HUES48 (cell line): ENCODE results near the gene PNMA6A.
"Not testable (repeated sequence)": the region's sequence is repeated elsewhere in the genome, so short reads cannot be mapped to it uniquely, and the experiment has no call there.

Experiments used
- H3K27ac ChIP-seq: one replicate; pipeline ENCODE4 v1.7.0; 2013; ENCODE audit warnings: low read depth, low read length, inconsistent platforms
- H3K27me3 ChIP-seq: 2 replicates; pipeline ENCODE4 v1.6.1; 2013; ENCODE audit warnings: mild to moderate bottlenecking, low read length; ENCODE audit not compliant: control insufficient read depth, insufficient read depth
- H3K36me3 ChIP-seq: 2 replicates; pipeline ENCODE4 v1.6.1; 2013; ENCODE audit warnings: low read length; ENCODE audit not compliant: control insufficient read depth, insufficient read depth
- H3K4me1 ChIP-seq: 2 replicates; pipeline ENCODE4 v1.6.1; 2013; ENCODE audit warnings: mild to moderate bottlenecking, low read length; ENCODE audit not compliant: control insufficient read depth, insufficient read depth
- H3K4me3 ChIP-seq: 2 replicates; pipeline ENCODE4 v1.5.1; 2013; ENCODE audit warnings: mild to moderate bottlenecking, low read depth, low read length
- H3K9ac ChIP-seq: 2 replicates; pipeline ENCODE4 v1.6.1; 2013; ENCODE audit warnings: mild to moderate bottlenecking, low read depth, low read length, moderate library complexity
- H3K9me3 ChIP-seq: 2 replicates; pipeline ENCODE4 v1.6.1; 2013; ENCODE audit warnings: low read length; ENCODE audit not compliant: control insufficient read depth, insufficient read depth

The PNMA6A gene

DNA sequence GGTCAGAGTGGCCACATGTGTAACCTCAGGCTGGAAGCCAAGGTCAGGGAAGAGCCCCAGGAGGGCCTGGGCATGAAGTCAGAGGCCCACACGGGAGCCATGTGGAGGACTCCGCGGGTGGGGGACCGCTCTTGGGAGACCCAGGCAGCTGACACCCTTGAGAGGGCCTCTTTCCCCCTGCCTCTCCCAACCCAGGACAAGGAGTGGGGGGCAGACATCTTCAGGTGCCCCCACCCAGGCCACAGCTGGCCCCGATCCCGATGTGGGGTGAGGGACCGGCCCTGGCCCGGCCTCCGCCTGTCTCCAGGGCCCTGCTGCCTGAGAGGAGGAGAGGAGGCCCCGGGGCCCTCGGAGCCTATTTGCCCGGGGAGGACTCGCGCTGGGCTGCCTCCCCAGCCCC lies 3.1 kb downstream of the PNMA6A start:
- H3K4me1 ChIP-seq = no peaks in the 10 kb centered on the region
- peaks cover 4% of the 10 kb centered on the region; the same call in 1 of the 2 replicates for H3K9me3 ChIP-seq
- no peaks in the 10 kb centered on the region for H3K27me3 ChIP-seq
- no peak overlapping the region for H3K4me3 ChIP-seq
- no peak overlapping the region for H3K9ac ChIP-seq
- no peaks in the 10 kb centered on the region for H3K36me3 ChIP-seq
- H3K27ac ChIP-seq = no peak overlapping the region

- not testable (repeated sequence) for H3K9ac ChIP-seq, H3K9me3 ChIP-seq, H3K36me3 ChIP-seq
Measured at GRCh38 chrX:153077437-153078135, 5.3 kb downstream of the PNMA6A start.

GRCh38 chrX:153083238-153083923 lies 11.1 kb downstream of the PNMA6A start:
- H3K27me3 ChIP-seq, H3K4me3 ChIP-seq, H3K4me1 ChIP-seq, H3K9me3 ChIP-seq, H3K9ac ChIP-seq, H3K27ac ChIP-seq, H3K36me3 ChIP-seq: not testable (repeated sequence)

More at GRCh38 chrX:153077437-153078135, 5.3 kb downstream of the PNMA6A start:
- not testable (repeated sequence) for H3K27me3 ChIP-seq, H3K4me3 ChIP-seq, H3K27ac ChIP-seq, H3K4me1 ChIP-seq

DNA sequence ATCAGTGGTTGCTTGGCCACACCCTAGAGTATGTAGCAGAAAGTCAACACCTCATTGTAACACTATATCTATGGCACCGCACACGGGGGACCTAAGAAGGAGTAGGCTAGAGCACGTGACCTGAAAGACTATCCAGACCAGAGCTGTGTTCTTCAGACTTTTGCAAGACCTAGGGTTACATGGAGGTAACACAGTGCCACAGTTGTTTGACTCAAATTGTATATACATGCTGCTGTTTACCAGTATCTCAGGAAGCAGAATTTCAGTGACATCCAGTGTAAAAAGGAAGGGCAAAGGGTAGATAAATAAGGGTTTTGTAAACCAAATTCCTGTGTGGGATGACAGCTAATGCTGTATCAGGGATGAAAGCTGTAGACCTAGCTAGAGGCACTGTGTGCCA lies 30.2 kb downstream of the PNMA6A start:
- Histone ChIP-seq H3K27ac (no peak overlapping the region), H3K9ac (no peak overlapping the region), H3K4me1 (no peaks in the 10 kb centered on the region), H3K9me3 (peaks cover 46% of the 10 kb centered on the region), H3K27me3 (no peaks in the 10 kb centered on the region), H3K4me3 (no peak overlapping the region), H3K36me3 (no peaks in the 10 kb centered on the region)

DNA sequence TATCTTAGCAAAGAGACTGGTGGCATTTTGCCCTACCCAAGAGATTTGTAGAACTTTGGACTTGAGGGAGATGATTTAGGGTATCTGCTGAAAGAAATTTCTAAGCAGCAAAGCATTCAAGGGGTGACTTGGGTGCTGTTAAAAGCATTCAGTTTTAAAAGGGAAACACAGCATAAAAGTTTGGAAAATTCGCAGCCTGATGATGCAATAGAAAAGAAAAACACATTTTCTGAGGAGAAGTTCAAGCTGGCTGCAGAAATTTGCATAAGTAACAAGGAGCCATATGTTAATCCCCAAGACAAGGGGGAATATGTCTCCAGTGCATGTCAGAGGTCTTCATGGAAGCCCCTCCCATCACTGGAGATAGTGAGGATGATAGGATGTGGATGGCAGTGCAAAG lies 32.7 kb downstream of the PNMA6A start:
- H3K27me3 ChIP-seq, H3K36me3 ChIP-seq, H3K4me1 ChIP-seq, H3K9ac ChIP-seq, H3K27ac ChIP-seq, H3K4me3 ChIP-seq: not testable (repeated sequence)
- H3K9me3 ChIP-seq = peaks cover 41% of the 10 kb centered on the region

GRCh38 chrX:153106092-153106801 lies 34.0 kb downstream of the PNMA6A start:
- peaks cover 31% of the 10 kb centered on the region for H3K9me3 ChIP-seq
- H3K27me3 ChIP-seq, H3K27ac ChIP-seq, H3K36me3 ChIP-seq, H3K4me3 ChIP-seq, H3K4me1 ChIP-seq, H3K9ac ChIP-seq: not testable (repeated sequence)

DNA sequence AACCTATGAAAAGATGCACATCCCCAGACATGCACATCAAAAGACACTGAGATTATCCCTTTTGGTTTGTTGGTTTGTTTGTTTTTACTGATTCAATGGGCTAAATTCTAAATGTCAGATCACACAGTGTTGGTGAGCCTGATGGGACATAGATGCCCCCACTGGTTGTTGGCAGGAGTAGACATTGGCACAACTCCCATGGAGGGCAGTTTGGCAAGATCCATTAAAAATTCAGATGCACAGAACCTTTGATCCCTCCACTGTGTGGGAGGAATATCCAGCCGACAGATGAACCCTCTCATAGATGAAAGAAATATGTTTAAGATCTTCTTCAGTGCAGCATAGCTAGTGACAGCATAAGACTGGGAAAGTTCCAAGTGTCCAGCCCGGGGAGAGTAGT lies 38.5 kb downstream of the PNMA6A start:
- H3K36me3 ChIP-seq, H3K27ac ChIP-seq, H3K9ac ChIP-seq, H3K9me3 ChIP-seq, H3K4me3 ChIP-seq, H3K4me1 ChIP-seq, H3K27me3 ChIP-seq: not testable (repeated sequence)

GRCh38 chrX:153113851-153114250 lies 41.6 kb downstream of the PNMA6A start:
- not testable (repeated sequence) for H3K27me3 ChIP-seq, H3K9ac ChIP-seq, H3K27ac ChIP-seq, H3K4me1 ChIP-seq, H3K9me3 ChIP-seq, H3K36me3 ChIP-seq, H3K4me3 ChIP-seq

- H3K4me1 ChIP-seq, H3K4me3 ChIP-seq, H3K27me3 ChIP-seq, H3K36me3 ChIP-seq, H3K9ac ChIP-seq, H3K27ac ChIP-seq, H3K9me3 ChIP-seq: not testable (repeated sequence)
Measured at GRCh38 chrX:153117754-153118153, 45.5 kb downstream of the PNMA6A start.

- H3K4me1 ChIP-seq, H3K4me3 ChIP-seq, H3K9ac ChIP-seq, H3K9me3 ChIP-seq, H3K27ac ChIP-seq, H3K36me3 ChIP-seq, H3K27me3 ChIP-seq: not testable (repeated sequence)
Measured at GRCh38 chrX:153120230-153120629, 48.0 kb downstream of the PNMA6A start.

DNA sequence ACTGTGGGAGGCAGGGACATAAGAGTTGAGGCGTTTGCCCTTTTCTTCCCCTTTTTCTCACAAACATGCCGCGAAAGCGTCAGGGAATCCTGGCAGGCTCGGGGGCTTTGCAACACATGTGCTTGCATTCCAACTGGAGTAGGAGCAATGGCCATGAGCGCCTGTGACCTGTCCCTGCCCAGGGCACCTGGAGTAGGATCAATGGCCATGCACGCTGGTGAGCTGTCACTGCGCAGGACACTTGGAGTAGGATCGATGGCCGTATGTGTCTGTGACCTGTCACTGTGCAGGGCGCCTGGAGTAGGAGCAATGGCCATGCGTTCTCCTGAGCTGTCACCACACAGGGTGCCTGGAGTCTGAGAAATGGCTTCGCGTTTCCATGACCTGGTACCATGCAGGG lies 51.2 kb downstream of the PNMA6A start:
- H3K9me3 ChIP-seq, H3K27ac ChIP-seq, H3K27me3 ChIP-seq, H3K4me3 ChIP-seq, H3K4me1 ChIP-seq, H3K9ac ChIP-seq, H3K36me3 ChIP-seq: not testable (repeated sequence)
